GM12874 (cell line): Measurements from ENCODE around the gene MYBPHL.

Experiments used
- TF ChIP-seq, protein P1 (sequence below): IDR thresholded peaks from 2 replicates; pipeline ENCODE4 v1.5.1; 2011; ENCODE audit warnings: low read depth, mild to moderate bottlenecking, control low read depth, low read length, moderate library complexity; ENCODE audit not compliant: insufficient read depth

MYBPHL gene

GRCh38 chr1:109282952-109283747 is 23.7 kb downstream of the MYBPHL start, which contains the start of gene PSRC1:
TSS of gene PSRC1 (minus strand) at chr1:109283145.
- TF ChIP-seq, protein P1, sequence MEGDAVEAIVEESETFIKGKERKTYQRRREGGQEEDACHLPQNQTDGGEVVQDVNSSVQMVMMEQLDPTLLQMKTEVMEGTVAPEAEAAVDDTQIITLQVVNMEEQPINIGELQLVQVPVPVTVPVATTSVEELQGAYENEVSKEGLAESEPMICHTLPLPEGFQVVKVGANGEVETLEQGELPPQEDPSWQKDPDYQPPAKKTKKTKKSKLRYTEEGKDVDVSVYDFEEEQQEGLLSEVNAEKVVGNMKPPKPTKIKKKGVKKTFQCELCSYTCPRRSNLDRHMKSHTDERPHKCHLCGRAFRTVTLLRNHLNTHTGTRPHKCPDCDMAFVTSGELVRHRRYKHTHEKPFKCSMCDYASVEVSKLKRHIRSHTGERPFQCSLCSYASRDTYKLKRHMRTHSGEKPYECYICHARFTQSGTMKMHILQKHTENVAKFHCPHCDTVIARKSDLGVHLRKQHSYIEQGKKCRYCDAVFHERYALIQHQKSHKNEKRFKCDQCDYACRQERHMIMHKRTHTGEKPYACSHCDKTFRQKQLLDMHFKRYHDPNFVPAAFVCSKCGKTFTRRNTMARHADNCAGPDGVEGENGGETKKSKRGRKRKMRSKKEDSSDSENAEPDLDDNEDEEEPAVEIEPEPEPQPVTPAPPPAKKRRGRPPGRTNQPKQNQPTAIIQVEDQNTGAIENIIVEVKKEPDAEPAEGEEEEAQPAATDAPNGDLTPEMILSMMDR, result peak; percentile 48; the same call in 1 of the 2 replicates

DNA sequence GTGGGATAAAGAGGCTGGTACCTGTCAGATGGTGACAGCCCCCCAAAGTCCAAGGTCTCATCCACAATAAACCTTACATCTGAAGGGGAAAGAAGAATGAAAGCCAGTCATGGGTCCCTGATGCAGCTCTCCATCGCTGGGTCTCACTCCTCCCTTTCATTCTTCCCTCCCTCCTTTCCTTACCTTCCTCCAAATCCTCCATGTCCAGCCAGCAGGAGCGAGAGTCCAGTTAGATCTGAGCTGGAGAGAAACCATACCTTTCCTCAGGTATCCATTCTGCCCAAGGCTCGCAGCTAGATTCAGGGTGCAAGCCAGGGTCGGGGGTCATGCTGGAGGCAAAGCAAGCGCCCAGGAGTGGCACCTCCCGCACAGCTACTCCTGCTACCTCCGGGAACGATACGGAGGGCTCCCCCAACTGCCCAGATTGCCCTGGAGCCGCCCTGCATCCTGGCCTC is 24.3 kb downstream of the MYBPHL start:
- TF ChIP-seq, protein P1, result no peak

GRCh38 chr1:109281680-109282496 is 24.9 kb downstream of the MYBPHL start:
- TF ChIP-seq, protein P1, result no peak

GRCh38 chr1:109280862-109281261 is 25.9 kb downstream of the MYBPHL start:
- TF ChIP-seq, protein P1, result no peak

DNA sequence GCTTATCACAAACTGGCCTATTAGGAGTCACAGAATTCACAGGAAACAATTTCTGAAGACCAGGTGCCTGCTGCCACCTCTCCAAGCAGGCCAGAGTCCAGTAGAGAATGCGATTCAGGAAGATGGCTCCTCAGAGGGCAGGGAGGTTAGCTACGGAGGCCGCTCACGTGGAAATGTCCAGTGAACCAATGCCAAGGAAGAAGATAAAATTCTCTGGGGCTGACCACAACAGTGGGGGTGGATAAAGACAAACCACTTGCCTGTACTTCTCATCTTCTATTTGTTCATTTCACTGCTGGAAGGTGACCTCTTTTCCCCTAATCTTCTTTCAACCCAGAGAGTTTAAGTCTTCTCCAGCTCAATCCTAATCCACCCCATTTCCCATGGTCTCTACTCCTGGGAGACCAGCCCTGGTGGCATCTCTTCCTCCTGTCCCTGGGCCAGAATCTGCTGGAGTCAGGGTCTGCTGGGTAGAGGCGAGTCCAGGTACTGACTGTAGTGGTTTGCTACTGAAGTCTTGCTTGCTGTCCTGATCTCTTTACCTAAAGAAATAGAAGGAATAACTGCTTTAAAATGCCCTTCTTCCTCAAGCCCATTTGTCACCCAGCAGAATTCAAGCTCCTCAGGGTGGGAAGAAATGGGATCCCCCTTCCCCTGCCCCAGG is 27.1 kb downstream of the MYBPHL start:
- TF ChIP-seq, protein P1, result no peak

DNA sequence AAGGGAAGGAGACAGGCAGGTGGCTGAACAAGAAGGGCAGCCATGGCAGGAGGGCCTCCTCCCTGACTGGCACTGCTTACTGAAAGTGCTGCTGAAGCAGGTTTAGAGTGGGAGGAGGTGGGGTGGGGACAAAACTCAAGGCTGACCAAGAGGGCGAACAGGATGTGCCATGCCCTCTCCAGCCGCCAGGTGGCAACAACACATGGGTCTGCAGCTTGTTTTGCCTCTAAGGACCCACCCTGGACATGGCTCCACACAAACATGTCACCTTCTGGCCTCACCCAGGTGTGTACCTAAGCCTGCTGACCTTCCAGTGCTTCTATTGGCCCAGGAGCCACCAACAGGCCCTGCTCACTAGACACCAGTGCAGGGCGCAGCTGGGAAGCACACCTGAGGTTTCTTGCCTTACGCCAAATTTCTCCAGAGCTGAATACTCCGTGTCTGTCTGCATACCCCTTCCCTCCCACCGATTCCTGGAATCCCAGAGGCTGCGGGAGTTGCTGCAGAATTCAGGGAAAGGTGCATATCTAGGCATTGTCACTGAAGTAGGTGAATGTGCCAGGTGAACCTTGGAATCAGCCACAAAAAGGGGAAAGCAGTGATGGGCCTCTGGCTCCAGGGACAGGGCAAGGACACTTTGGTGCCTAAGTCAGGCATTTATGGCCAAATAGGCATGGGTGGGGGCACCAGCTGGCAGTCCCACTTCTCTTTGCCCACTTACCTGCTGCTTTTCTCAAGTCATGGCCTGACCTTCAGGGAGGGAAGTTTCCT is 29.2 kb downstream of the MYBPHL start:
- TF ChIP-seq, protein P1, result peak; percentile 97
